Osteoblast (primary cell): ENCODE measurements around the gene CDH12. TPM values are rescaled to one million over a fixed set of nuclear protein-coding genes. Genes with fewer than 3 reads are reported as not detected.

Experiments used
- DNase-seq: peaks from one replicate; pipeline ENCODE4 v3.0.0; 2011; ENCODE audit warnings: low spot score, mixed read lengths; ENCODE audit not compliant: insufficient read length; ENCODE audit errors: missing footprints
- H2AFZ ChIP-seq: 2 replicates; pipeline ENCODE4 v1.6.0; 2011; ENCODE audit warnings: mild to moderate bottlenecking, low read length
- H3K27ac ChIP-seq: 2 replicates; pipeline ENCODE4 v1.5.1; 2011; ENCODE audit warnings: mild to moderate bottlenecking, low read depth, low read length, moderate library complexity
- H3K27me3 ChIP-seq: 2 replicates; pipeline ENCODE4 v1.6.0; 2012; ENCODE audit warnings: mild to moderate bottlenecking, control low read depth, inconsistent platforms, low read length, moderate library complexity; ENCODE audit not compliant: insufficient read depth
- H3K36me3 ChIP-seq: 2 replicates; pipeline ENCODE4 v1.5.1; 2011; ENCODE audit warnings: mild to moderate bottlenecking, low read length, control low read depth, moderate library complexity; ENCODE audit not compliant: insufficient read depth
- H3K4me1 ChIP-seq: 2 replicates; pipeline ENCODE4 v1.5.1; 2011; ENCODE audit warnings: mild to moderate bottlenecking, low read length, control low read depth, moderate library complexity; ENCODE audit not compliant: insufficient read depth
- H3K4me2 ChIP-seq: 2 replicates; pipeline ENCODE4 v1.6.0; 2011; ENCODE audit warnings: mild to moderate bottlenecking, low read length; ENCODE audit not compliant: insufficient read depth
- H3K4me3 ChIP-seq: fragments of 200-600 bp; sonication (generic); 3 replicates; pipeline ENCODE4 v1.5.1; 2012; ENCODE audit warnings: mild to moderate bottlenecking, low read length, inconsistent platforms; ENCODE audit not compliant: insufficient read depth
- H3K79me2 ChIP-seq: 2 replicates; pipeline ENCODE4 v1.6.0; 2012; ENCODE audit warnings: mild to moderate bottlenecking, low read length, control low read depth, inconsistent platforms; ENCODE audit not compliant: insufficient read depth
- H3K9me3 ChIP-seq: 2 replicates; pipeline ENCODE4 v1.5.1; 2011; ENCODE audit warnings: low read depth, low read length, control low read depth
- H4K20me1 ChIP-seq: 2 replicates; pipeline ENCODE4 v1.6.0; 2012; ENCODE audit warnings: mild to moderate bottlenecking, low read length, control low read depth; ENCODE audit not compliant: insufficient read depth
- CTCF ChIP-seq: IDR thresholded peaks from 2 replicates; pipeline ENCODE4 v1.5.1; 2011; ENCODE audit warnings: mild to moderate bottlenecking, low read depth, low read length, moderate library complexity; ENCODE audit errors: extremely low read depth
- total RNA-seq: library from RNA; depleted of rRNA; stranded (reverse); fragments of >200 nt; gene quantifications from 2 replicates; pipeline ENCODE4 v1.2.3, GENCODE V29; 2012

Gene CDH12
- total RNA-seq, 1 donor, result not detected

- no peaks in the 10 kb centered on the region for H3K79me2 ChIP-seq
- no peak overlapping the region for H2AFZ ChIP-seq
- no peak for DNase-seq
- H3K27me3 ChIP-seq, result no peaks in the 10 kb centered on the region
- no peaks in the 10 kb centered on the region for H4K20me1 ChIP-seq
- no peaks in the 10 kb centered on the region for H3K4me1 ChIP-seq
- H3K27ac ChIP-seq, result no peak overlapping the region
- H3K4me3 ChIP-seq, result no peak overlapping the region
- TF ChIP-seq CTCF, result no peak
- H3K9me3 ChIP-seq, result no peaks in the 10 kb centered on the region
- no peak overlapping the region for H3K4me2 ChIP-seq
- H3K36me3 ChIP-seq, result no peaks in the 10 kb centered on the region
These were observed 310.8 kb downstream of the CDH12 start for GRCh38 chr5:22542340-22542739.

- Histone ChIP-seq H4K20me1 (no peaks in the 10 kb centered on the region), H3K27ac (no peak overlapping the region), H3K9me3 (no peaks in the 10 kb centered on the region), H3K36me3 (no peaks in the 10 kb centered on the region), H3K79me2 (no peaks in the 10 kb centered on the region), H3K4me3 (no peak overlapping the region), H2AFZ (no peak overlapping the region), H3K27me3 (no peaks in the 10 kb centered on the region), H3K4me2 (no peak overlapping the region), H3K4me1 (no peaks in the 10 kb centered on the region)
- no peak for DNase-seq
- TF ChIP-seq CTCF, result no peak
These were observed 312.1 kb downstream of the CDH12 start for GRCh38 chr5:22541037-22541436.

- Histone ChIP-seq H3K4me3 (no peak overlapping the region), H3K27me3 (no peaks in the 10 kb centered on the region), H3K36me3 (no peaks in the 10 kb centered on the region), H3K9me3 (no peaks in the 10 kb centered on the region), H3K4me1 (no peaks in the 10 kb centered on the region), H3K79me2 (no peaks in the 10 kb centered on the region), H4K20me1 (no peaks in the 10 kb centered on the region), H3K4me2 (no peak overlapping the region), H3K27ac (no peak overlapping the region), H2AFZ (no peak overlapping the region)
- no peak for DNase-seq
- no peak for TF ChIP-seq CTCF
These were observed 313.4 kb downstream of the CDH12 start for GRCh38 chr5:22539762-22540161.

GRCh38 chr5:22531986-22532385 is 321.2 kb downstream of the CDH12 start:
- DNase-seq, result no peak
- no peaks in the 10 kb centered on the region for H3K9me3 ChIP-seq
- H3K27ac ChIP-seq, result no peak overlapping the region
- H2AFZ ChIP-seq, result no peak overlapping the region
- no peaks in the 10 kb centered on the region for H3K36me3 ChIP-seq
- H4K20me1 ChIP-seq, result no peaks in the 10 kb centered on the region
- no peak overlapping the region for H3K4me2 ChIP-seq
- H3K79me2 ChIP-seq, result no peaks in the 10 kb centered on the region
- no peaks in the 10 kb centered on the region for H3K4me1 ChIP-seq
- no peaks in the 10 kb centered on the region for H3K27me3 ChIP-seq
- no peak for TF ChIP-seq CTCF
- H3K4me3 ChIP-seq, result no peak overlapping the region
